ENCODE measurements around the gene CCDC116. TPM values are rescaled to one million over a fixed set of nuclear protein-coding genes. Genes with fewer than 3 reads are reported as not detected.

Gene CCDC116
- total RNA-seq, 2 donors from 2014 or later = 0.27 to 3.1 TPM

GRCh38 chr22:21680830-21681565 lies 48.4 kb downstream of the CCDC116 start:
- no peak overlapping the region for H3K4me3 ChIP-seq
- DNase-seq (ENCODE audit: low spot score) = no peak
- TF ChIP-seq, protein P1, sequence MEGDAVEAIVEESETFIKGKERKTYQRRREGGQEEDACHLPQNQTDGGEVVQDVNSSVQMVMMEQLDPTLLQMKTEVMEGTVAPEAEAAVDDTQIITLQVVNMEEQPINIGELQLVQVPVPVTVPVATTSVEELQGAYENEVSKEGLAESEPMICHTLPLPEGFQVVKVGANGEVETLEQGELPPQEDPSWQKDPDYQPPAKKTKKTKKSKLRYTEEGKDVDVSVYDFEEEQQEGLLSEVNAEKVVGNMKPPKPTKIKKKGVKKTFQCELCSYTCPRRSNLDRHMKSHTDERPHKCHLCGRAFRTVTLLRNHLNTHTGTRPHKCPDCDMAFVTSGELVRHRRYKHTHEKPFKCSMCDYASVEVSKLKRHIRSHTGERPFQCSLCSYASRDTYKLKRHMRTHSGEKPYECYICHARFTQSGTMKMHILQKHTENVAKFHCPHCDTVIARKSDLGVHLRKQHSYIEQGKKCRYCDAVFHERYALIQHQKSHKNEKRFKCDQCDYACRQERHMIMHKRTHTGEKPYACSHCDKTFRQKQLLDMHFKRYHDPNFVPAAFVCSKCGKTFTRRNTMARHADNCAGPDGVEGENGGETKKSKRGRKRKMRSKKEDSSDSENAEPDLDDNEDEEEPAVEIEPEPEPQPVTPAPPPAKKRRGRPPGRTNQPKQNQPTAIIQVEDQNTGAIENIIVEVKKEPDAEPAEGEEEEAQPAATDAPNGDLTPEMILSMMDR (IDR thresholded peaks at IDR 0.05) = no peak
- TF ChIP-seq POLR2AphosphoS5 (IDR thresholded peaks at IDR 0.05) = no peak
- TF ChIP-seq POLR2A (IDR thresholded peaks at IDR 0.05) = no peak
- WGBS = 94% methylated on average over 21 of the region's 21 CpGs
- H3K27ac ChIP-seq = no peak overlapping the region
- H3K36me3 ChIP-seq = peaks cover 0 to 3% of the 10 kb centered on the region in 2 donors
- H3K9me3 ChIP-seq = no peaks in the 10 kb centered on the region
- H3K27me3 ChIP-seq (replicated peaks; ENCODE audit: insufficient read depth) = no peaks in the 10 kb centered on the region
- intact Hi-C loops (cut with DNase I) = no loop called here
- no peaks in the 10 kb centered on the region for H3K4me1 ChIP-seq (replicated peaks)

DNA sequence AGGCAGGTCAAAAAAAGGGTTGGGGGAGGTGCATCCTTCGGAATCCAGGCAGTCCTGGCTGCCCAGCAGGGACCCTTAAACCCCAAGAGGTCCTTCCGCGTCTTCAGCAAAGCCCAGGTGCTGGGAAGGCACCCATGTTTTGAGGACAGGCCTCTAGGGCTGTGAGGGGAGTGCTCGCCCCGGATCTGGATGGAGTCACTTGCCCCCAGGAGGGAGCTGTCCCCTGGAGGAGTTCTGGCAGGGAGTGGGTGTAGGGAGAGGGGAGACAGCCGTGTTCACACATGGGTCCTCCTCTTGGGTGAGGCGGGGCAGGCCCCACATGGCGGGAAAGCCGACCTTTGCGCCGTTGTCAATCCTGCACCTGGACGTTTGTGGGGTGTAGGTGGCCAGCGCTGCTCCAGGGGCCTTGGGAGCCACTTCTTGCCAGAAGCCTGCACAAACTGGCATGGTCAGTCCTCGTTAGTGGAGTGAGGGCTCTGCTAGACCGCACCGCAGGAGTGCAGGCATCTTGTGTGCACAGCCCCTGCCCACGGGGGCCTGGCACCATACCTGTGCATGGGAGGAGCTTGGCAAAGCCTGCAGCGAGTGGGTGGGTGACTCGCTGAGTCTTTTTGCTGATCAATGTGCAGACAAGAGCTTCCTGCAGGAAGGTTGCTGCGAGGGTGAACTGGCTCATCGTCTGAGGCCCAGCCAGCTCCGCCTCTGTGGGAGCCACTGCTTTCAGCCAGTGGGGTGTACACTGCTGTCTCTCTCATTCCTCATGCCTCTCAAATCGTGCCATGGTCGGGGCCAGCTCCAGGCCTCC lies 49.2 kb downstream of the CCDC116 start:
- 72% methylated on average over 23 of the region's 24 CpGs for WGBS
- Histone ChIP-seq H3K27ac (no peak overlapping the region), H3K9me3 (no peaks in the 10 kb centered on the region), H3K4me3 (no peak overlapping the region), H3K27me3 (replicated peaks; ENCODE audit: insufficient read depth) (no peaks in the 10 kb centered on the region), H3K36me3 (peaks cover 3 to 4% of the 10 kb centered on the region in 2 donors), H3K4me1 (replicated peaks) (no peaks in the 10 kb centered on the region)
- TF ChIP-seq POLR2A (IDR thresholded peaks at IDR 0.05) (no peak), POLR2AphosphoS5 (IDR thresholded peaks at IDR 0.05) (no peak)
- TF ChIP-seq, protein P1 (IDR thresholded peaks at IDR 0.05) = no peak
- no peak for DNase-seq (ENCODE audit: low spot score)
- intact Hi-C loops (cut with DNase I) = no loop called here

DNA sequence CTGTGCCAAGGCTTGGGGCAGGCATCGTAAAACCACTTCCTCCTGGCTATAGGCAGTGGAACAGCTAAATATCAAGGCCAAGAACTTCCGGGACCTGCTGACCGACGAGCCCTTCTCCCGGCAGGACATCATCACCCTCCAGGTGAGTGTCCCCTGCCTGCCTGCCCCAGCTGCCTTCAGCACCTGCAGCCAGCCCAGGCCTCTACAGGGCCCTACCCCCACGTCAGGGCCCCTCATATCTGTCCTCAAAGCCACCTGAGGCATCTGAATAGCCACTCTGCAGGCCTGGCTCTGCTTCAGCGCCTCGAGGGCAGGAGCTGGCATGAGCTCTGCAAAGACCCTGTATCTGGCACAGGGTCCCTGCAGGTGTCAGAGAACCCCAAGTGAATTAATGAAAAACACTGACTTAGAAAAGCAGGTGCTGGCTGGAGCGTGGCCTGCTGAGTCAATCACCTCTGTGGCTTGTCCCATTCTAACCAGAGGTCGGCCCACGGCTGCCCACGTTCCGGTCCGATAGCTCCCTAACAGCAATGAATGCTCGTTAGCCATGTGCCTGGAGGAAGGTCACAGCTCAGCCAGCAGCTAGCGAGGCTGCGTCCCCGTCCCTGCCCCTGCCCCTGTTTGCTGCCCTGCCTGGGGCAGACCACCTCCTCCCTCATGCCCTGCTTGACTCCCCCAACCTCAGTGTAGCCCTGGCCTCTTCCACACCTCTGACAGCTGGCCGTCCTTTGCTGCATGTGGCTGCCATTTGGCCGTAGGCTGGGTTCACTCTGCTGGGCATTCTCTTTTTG lies 50.0 kb downstream of the CCDC116 start:
- 84% methylated on average over 20 of the region's 20 CpGs for WGBS

DNA sequence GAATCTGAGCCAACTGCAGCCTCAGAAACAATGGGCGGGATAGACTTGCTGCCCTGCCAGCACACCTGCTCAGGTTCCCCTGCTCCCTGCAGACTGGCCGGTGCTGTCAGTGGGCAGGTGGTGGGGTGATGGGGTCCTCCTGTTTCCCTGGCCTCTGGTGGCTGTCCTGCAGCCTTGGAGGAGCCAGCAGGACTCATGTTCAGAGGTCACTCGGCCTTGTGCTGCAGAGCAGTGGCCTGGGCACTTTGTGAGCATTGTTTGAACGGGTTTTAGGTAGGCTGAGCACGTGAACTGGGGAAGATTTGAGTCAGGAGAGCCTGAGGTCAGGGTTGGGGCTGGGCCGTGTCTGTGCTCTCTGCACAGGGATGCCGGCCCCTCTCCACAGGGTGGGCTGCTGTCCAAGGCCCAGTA lies 50.8 kb downstream of the CCDC116 start:
- H3K27me3 ChIP-seq (replicated peaks; ENCODE audit: insufficient read depth) = no peaks in the 10 kb centered on the region
- H3K9me3 ChIP-seq = no peaks in the 10 kb centered on the region
- TF ChIP-seq, protein P1 (IDR thresholded peaks at IDR 0.05) = no peak
- no peak for TF ChIP-seq POLR2A (IDR thresholded peaks at IDR 0.05)
- no peak for TF ChIP-seq POLR2AphosphoS5 (IDR thresholded peaks at IDR 0.05)
- no peaks in the 10 kb centered on the region for H3K4me1 ChIP-seq (replicated peaks)
- H3K36me3 ChIP-seq = peaks cover 3 to 4% of the 10 kb centered on the region in 2 donors
- H3K4me3 ChIP-seq = no peak overlapping the region
- WGBS = 95% methylated on average over 7 of the region's 7 CpGs
- DNase-seq (ENCODE audit: low spot score) = no peak
- H3K27ac ChIP-seq = no peak overlapping the region
- intact Hi-C loops (cut with DNase I) = no loop called here

More for the DNA sequence above, 50.0 kb downstream of the CCDC116 start:
- no peak overlapping the region for H3K27ac ChIP-seq
- H3K4me1 ChIP-seq (replicated peaks) = no peaks in the 10 kb centered on the region
- no peak for DNase-seq (ENCODE audit: low spot score)
- no peaks in the 10 kb centered on the region for H3K27me3 ChIP-seq (replicated peaks; ENCODE audit: insufficient read depth)
- no peaks in the 10 kb centered on the region for H3K9me3 ChIP-seq
- H3K36me3 ChIP-seq = peaks cover 3 to 4% of the 10 kb centered on the region in 2 donors
- TF ChIP-seq POLR2AphosphoS5 (IDR thresholded peaks at IDR 0.05) = no peak
- TF ChIP-seq, protein P1 (IDR thresholded peaks at IDR 0.05) = no peak
- TF ChIP-seq POLR2A (IDR thresholded peaks at IDR 0.05) = no peak
- intact Hi-C loops (cut with DNase I) = no loop called here
- H3K4me3 ChIP-seq = no peak overlapping the region

All from prostate gland (tissue), 2 donors.